ENCODE results near the gene CCDC32. TPM values are rescaled to one million over a fixed set of nuclear protein-coding genes. Genes with fewer than 3 reads are reported as not detected.

The CCDC32 gene
- total RNA-seq, 4 donors from 2014 or later: 36.8 to 49.0 (median 43.7) TPM

DNA sequence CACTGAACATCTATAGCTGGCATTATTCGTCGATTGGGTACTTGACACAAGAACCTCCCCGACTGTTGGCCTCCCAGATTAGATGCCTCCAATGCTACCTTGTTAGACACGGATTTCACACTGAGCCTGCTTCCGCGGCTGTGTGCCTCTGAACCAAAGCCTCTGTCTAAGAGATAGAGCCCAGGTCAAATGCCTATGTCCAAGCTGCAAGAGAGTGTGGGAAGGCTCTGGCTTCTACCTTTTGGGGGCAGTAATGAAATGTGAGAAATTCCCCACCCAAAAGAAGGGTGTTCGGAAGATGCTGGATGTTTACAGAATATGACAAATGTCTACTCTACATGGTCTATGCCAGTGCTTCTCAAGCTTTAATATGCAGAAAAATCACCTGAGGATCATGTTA is 2.3 kb upstream of the CCDC32 start:
- DNase-seq: no peak
- no peak overlapping the region for H3K27ac ChIP-seq
- WGBS, 2 donors: 28 to 47% methylated on average over 7 of the region's 7 CpGs
- H3K36me3 ChIP-seq: peaks cover 0 to 5% of the 10 kb centered on the region in 2 donors
- H3K4me3 ChIP-seq (replicated peaks in 1 of 3): no peak overlapping the region
- no peaks in the 10 kb centered on the region for H3K27me3 ChIP-seq
- H3K4me1 ChIP-seq: peaks cover 17 to 24% of the 10 kb centered on the region in 2 donors
- no peaks in the 10 kb centered on the region for H3K9me3 ChIP-seq
- no peak for TF ChIP-seq POLR2A (IDR thresholded peaks at IDR 0.05)
- TF ChIP-seq, protein P1, sequence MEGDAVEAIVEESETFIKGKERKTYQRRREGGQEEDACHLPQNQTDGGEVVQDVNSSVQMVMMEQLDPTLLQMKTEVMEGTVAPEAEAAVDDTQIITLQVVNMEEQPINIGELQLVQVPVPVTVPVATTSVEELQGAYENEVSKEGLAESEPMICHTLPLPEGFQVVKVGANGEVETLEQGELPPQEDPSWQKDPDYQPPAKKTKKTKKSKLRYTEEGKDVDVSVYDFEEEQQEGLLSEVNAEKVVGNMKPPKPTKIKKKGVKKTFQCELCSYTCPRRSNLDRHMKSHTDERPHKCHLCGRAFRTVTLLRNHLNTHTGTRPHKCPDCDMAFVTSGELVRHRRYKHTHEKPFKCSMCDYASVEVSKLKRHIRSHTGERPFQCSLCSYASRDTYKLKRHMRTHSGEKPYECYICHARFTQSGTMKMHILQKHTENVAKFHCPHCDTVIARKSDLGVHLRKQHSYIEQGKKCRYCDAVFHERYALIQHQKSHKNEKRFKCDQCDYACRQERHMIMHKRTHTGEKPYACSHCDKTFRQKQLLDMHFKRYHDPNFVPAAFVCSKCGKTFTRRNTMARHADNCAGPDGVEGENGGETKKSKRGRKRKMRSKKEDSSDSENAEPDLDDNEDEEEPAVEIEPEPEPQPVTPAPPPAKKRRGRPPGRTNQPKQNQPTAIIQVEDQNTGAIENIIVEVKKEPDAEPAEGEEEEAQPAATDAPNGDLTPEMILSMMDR (IDR thresholded peaks at IDR 0.05): no peak
- intact Hi-C loops (cut with DNase I): loop anchor here (5.0 to 10.0 kb wide), 2 partner anchors 125 to 208 kb away; partner anchors contain the start of gene BAHD1

DNA sequence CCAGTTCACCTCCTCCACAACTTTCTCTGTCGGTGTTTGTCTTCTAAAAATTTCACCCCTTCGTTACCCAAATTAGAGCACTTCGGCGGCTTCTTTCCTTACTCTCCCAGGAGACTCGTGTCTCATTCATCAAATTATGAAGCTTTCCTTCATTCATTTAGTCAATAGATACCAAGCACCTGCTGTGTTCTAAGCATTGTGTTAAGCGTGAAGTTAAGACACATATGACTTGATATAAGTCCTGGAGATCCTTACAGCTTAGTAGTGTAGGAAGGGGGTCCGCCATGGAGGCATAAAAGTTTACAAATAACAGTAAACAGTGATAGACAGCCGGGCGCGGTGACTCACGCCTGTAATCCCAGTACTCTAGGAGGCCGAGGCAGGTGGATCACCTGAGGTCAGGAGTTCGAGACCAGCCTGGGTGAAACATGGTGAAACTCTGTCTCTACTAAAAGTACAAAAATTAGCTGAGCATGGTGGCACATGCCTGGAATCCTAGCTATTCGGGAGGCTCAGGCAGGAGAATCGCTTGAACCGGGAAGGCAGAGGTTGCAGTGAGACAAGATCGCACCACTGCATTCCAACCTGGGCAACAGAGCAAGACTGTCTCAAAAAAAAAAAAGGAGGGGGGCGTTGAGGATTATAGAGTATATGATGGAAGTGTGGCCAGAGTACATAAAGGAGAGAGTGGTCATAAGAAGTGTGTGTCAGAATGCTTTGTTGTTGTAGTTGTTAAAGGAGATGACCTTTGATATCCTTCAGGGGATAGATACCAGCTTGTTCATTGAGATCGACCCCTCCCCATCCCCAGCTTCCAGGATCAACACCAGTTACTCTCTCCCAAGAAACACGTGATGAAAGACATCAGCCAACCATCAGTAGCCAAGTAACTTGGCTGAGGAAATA is 744 bp upstream of the CCDC32 start:
- Histone ChIP-seq H3K4me3 (replicated peaks in 1 of 3) (peak overlapping the region in 1 of 3 donors; percentile 61), H3K4me1 (peaks cover 15 to 24% of the 10 kb centered on the region in 2 donors), H3K36me3 (peaks cover 0 to 3% of the 10 kb centered on the region in 2 donors), H3K9me3 (no peaks in the 10 kb centered on the region), H3K27ac (peak overlapping the region in 2 of 3 donors; percentile 78 to 91), H3K27me3 (no peaks in the 10 kb centered on the region)
- TF ChIP-seq POLR2A (IDR thresholded peaks at IDR 0.05): no peak
- TF ChIP-seq, protein P1 (IDR thresholded peaks at IDR 0.05): no peak
- 48 to 53% methylated on average over 18 to 19 of the region's 20 CpGs for WGBS, 2 donors
- intact Hi-C loops (cut with DNase I): loop anchor here (5.0 to 10.0 kb wide), 2 partner anchors 123 to 209 kb away; partner anchors contain the start of gene BAHD1
- DNase-seq: no peak

DNA sequence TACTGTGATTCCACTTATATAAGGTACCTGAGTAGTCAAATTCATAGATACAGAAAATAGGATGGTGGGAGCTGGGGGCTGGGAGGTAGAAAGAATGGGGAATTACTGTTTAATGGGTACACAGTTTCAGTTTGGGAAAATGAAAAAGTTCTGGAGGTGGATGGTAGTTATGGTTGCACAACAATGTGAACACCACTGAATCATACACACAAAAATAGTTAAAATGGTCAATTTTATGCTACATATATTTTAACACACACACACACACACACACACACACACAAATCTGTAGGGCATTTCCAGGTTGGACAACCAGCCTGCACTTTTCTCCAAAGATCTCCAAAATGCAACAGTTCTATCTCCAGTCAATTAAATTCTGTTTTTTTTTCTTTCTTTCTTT is 1.4 kb downstream of the CCDC32 start:
- H3K9me3 ChIP-seq: no peaks in the 10 kb centered on the region
- no peaks in the 10 kb centered on the region for H3K27me3 ChIP-seq
- peaks cover 5 to 13% of the 10 kb centered on the region in 2 donors for H3K4me1 ChIP-seq
- H3K27ac ChIP-seq: no peak overlapping the region
- H3K4me3 ChIP-seq (replicated peaks in 1 of 3): no peak overlapping the region
- TF ChIP-seq, protein P1 (IDR thresholded peaks at IDR 0.05): no peak
- no peak for TF ChIP-seq POLR2A (IDR thresholded peaks at IDR 0.05)
- peaks cover 0 to 3% of the 10 kb centered on the region in 2 donors for H3K36me3 ChIP-seq
- intact Hi-C loops (cut with DNase I): loop anchor here (10.0 kb wide), 1 partner anchor 211 kb away; no protein-coding TSS in a partner anchor
- no peak for DNase-seq

DNA sequence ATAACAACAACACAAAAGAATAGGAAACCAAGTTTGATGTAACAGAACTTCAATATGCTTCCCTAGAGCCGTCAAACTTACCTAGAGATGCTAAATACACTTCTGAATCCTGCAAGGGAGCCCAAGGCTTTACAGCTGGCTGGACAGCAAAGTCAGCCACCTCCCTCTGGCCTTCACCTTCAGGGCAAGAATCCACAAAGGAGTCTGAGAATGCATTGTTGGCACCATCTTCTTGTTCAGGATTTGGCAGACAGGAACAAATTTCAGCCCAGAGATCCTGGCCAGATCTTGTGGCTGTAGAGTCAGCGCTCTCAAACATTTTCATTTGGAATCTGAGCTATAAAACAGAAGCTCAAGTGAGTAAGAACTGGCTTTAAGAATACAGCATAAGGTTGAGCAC is 2.2 kb downstream of the CCDC32 start:
- peak in 1 of 2 donors; percentile 53 for DNase-seq
- WGBS, 2 donors: 48 to 79% methylated on average over 2 of the region's 2 CpGs
- Histone ChIP-seq H3K27ac (no peak overlapping the region), H3K4me1 (peaks cover 4 to 12% of the 10 kb centered on the region in 2 donors), H3K9me3 (no peaks in the 10 kb centered on the region), H3K4me3 (replicated peaks in 1 of 3) (no peak overlapping the region), H3K27me3 (no peaks in the 10 kb centered on the region), H3K36me3 (peaks cover 0 to 3% of the 10 kb centered on the region in 2 donors)
- TF ChIP-seq, protein P1 (IDR thresholded peaks at IDR 0.05): no peak
- TF ChIP-seq POLR2A (IDR thresholded peaks at IDR 0.05): no peak
- intact Hi-C loops (cut with DNase I): loop anchor here (10.0 kb wide), 1 partner anchor 212 kb away; no protein-coding TSS in a partner anchor
